Transverse colon (tissue), 4 donors: Measurements from ENCODE around the gene GPR101. TPM values are rescaled to one million over a fixed set of nuclear protein-coding genes. Genes with fewer than 3 reads are reported as not detected.

Source experiments
- DNase-seq: peaks from one replicate; pipeline ENCODE4 v3.0.0-alpha.2; 2019
- H3K27ac ChIP-seq, 4 donors: fragments of 200-600 bp; sonication (generic); 2 replicates each; pipeline ENCODE4 v1.5.1; 2016 to 2018; ENCODE audit warnings: inconsistent platforms in 4 of 4
- H3K27me3 ChIP-seq: fragments of 200-600 bp; sonication (generic); 2 replicates; pipeline ENCODE4 v1.5.1; 2017; ENCODE audit warnings: inconsistent platforms
- H3K36me3 ChIP-seq, 4 donors: fragments of 200-600 bp; sonication (generic); 2 replicates each; pipeline ENCODE4 v1.5.1; 2017 to 2019; ENCODE audit warnings: inconsistent platforms in 4 of 4
- H3K4me1 ChIP-seq, 4 donors: fragments of 200-600 bp; sonication (generic); 2 replicates each; pipeline ENCODE4 v1.5.1; 2017 to 2020; ENCODE audit warnings: inconsistent platforms in 4 of 4
- H3K4me3 ChIP-seq, 4 donors: fragments of 200-600 bp; sonication (generic); 1 replicate in 1 of 4; 2 replicates in 3 of 4; pipeline versions ENCODE4 v1.5.1 to v1.6.1; 2017 to 2019; ENCODE audit warnings: inconsistent platforms in 4 of 4
- H3K9me3 ChIP-seq, 2 donors: fragments of 200-600 bp; sonication (generic); 2 replicates each; pipeline ENCODE4 v1.5.1; 2017 to 2019; ENCODE audit warnings: inconsistent platforms in 2 of 2
- EP300 ChIP-seq: sonication (generic); formaldehyde crosslinking; IDR thresholded peaks from one replicate; pipeline ENCODE4 v1.6.1; 2017; ENCODE audit warnings: antibody characterized with exemption, low read depth
- POLR2A ChIP-seq: fragments of 450-650 bp; IDR thresholded peaks from one replicate; pipeline ENCODE4 v1.6.1; 2016; ENCODE audit warnings: antibody characterized with exemption, mild to moderate bottlenecking, moderate library complexity
- POLR2AphosphoS5 ChIP-seq, 3 donors: sonication (generic); formaldehyde crosslinking; IDR thresholded peaks; one replicate each; pipeline ENCODE4 v1.6.1; 2016; ENCODE audit warnings: antibody characterized with exemption in 3 of 3
- WGBS, 2 donors: methylation state at CpG; one replicate each; pipeline ENCODE4 v1.1.5; 2018; ENCODE audit warnings: low coverage in 1 of 2; 5-methylcytosine and 5-hydroxymethylcytosine counted together
- in situ Hi-C, 4 donors: fragments of 200-750 bp; cut with MboI; loops; one replicate each; pipeline versions ENCODE4 v1.15.0 to v1.15.1; 2017; ENCODE audit warnings: low sequenced_read_pairs in 3 of 4, low pct_ligation_motif_present in 1 of 4, low pct_unique_long_range_greater_than_20kb in 1 of 4
- intact Hi-C: fragments of 100-400 bp; cut with DNase I; formaldehyde crosslinking; loops from one replicate; pipeline ENCODE4 v1.15.1; 2023; ENCODE audit warnings: low total_unique reads
- total RNA-seq, 4 donors: library from RNA; depleted of rRNA; stranded (reverse); fragments of >200 nt; gene quantifications; one replicate each; pipeline ENCODE4 v1.1.0, GENCODE V29; 2016
- TF ChIP-seq, protein P1 (sequence below), 5 experiments: fragments of 200-600 bp in 3 of 5; fragments of 450-650 bp in 2 of 5; sonication (generic) in 3 of 5; IDR thresholded peaks; 1 replicate in 2 of 5; 2 replicates in 3 of 5; pipeline ENCODE4 v1.5.1; 2016 to 2017; ENCODE audit warnings: antibody characterized with exemption in 5 of 5, inconsistent platforms in 3 of 5, mild to moderate bottlenecking in 2 of 5, moderate library complexity in 1 of 5

GPR101 gene
- total RNA-seq, 4 donors from 2014 or later: not detected

- Histone ChIP-seq H3K36me3 (no peaks in the 10 kb centered on the region), H3K27ac (no peak overlapping the region), H3K27me3 (no peaks in the 10 kb centered on the region), H3K4me3 (no peak overlapping the region), H3K9me3 (no peaks in the 10 kb centered on the region), H3K4me1 (no peaks in the 10 kb centered on the region)
- TF ChIP-seq POLR2A (no peak), EP300 (no peak), POLR2AphosphoS5 (IDR thresholded peaks at IDR 0.05) (no peak)
- TF ChIP-seq, protein P1, sequence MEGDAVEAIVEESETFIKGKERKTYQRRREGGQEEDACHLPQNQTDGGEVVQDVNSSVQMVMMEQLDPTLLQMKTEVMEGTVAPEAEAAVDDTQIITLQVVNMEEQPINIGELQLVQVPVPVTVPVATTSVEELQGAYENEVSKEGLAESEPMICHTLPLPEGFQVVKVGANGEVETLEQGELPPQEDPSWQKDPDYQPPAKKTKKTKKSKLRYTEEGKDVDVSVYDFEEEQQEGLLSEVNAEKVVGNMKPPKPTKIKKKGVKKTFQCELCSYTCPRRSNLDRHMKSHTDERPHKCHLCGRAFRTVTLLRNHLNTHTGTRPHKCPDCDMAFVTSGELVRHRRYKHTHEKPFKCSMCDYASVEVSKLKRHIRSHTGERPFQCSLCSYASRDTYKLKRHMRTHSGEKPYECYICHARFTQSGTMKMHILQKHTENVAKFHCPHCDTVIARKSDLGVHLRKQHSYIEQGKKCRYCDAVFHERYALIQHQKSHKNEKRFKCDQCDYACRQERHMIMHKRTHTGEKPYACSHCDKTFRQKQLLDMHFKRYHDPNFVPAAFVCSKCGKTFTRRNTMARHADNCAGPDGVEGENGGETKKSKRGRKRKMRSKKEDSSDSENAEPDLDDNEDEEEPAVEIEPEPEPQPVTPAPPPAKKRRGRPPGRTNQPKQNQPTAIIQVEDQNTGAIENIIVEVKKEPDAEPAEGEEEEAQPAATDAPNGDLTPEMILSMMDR (IDR thresholded peaks at IDR 0.05): no peak
- intact Hi-C loops (no loop called here), in situ Hi-C loops (loop anchor here in 1 of 4 donors (10.0 kb wide), 1 partner anchor 87 kb away; no protein-coding TSS in a partner anchor)
- no peak for DNase-seq
- WGBS, 2 donors: 72 to 100% methylated on average over 1 to 3 of the region's 3 CpGs
These were observed 7.5 kb upstream of the GPR101 start for GRCh38 chrX:137041329-137041728.

GRCh38 chrX:137040113-137040794 is 6.5 kb upstream of the GPR101 start:
- Histone ChIP-seq H3K27me3 (peaks cover 7% of the 10 kb centered on the region), H3K9me3 (no peaks in the 10 kb centered on the region), H3K4me3 (no peak overlapping the region), H3K36me3 (no peaks in the 10 kb centered on the region), H3K27ac (no peak overlapping the region), H3K4me1 (no peaks in the 10 kb centered on the region)
- no peak for DNase-seq
- WGBS, 2 donors: 80 to 82% methylated on average over 3 to 14 of the region's 14 CpGs
- intact Hi-C loops (no loop called here), in situ Hi-C loops (loop anchor here in 1 of 4 donors (10.0 kb wide), 1 partner anchor 85 kb away; no protein-coding TSS in a partner anchor)
- TF ChIP-seq, protein P1 (IDR thresholded peaks at IDR 0.05): no peak
- TF ChIP-seq POLR2AphosphoS5 (IDR thresholded peaks at IDR 0.05): no peak
- no peak for TF ChIP-seq POLR2A
- no peak for TF ChIP-seq EP300

GRCh38 chrX:137034508-137034872 is 695 bp upstream of the GPR101 start:
- intact Hi-C loops (no loop called here), in situ Hi-C loops (no loop called here)
- Histone ChIP-seq H3K27ac (no peak overlapping the region), H3K9me3 (no peaks in the 10 kb centered on the region), H3K4me1 (peaks cover 0 to 5% (median 0%) of the 10 kb centered on the region in 4 donors), H3K4me3 (no peak overlapping the region), H3K36me3 (no peaks in the 10 kb centered on the region), H3K27me3 (peaks cover 57% of the 10 kb centered on the region)
- DNase-seq: no peak
- WGBS, 2 donors: 0 to 25% methylated on average over 2 to 3 of the region's 3 CpGs
- no peak for TF ChIP-seq POLR2AphosphoS5 (IDR thresholded peaks at IDR 0.05)
- no peak for TF ChIP-seq POLR2A
- TF ChIP-seq, protein P1 (IDR thresholded peaks at IDR 0.05): no peak
- no peak for TF ChIP-seq EP300

- 17 to 43% methylated on average over 1 to 34 of the region's 34 CpGs for WGBS, 2 donors
- in situ Hi-C loops: no loop called here
- no peak for DNase-seq
- Histone ChIP-seq H3K27ac (no peak overlapping the region), H3K4me1 (peaks cover 0 to 5% (median 0%) of the 10 kb centered on the region in 4 donors), H3K4me3 (no peak overlapping the region), H3K27me3 (peaks cover 57% of the 10 kb centered on the region), H3K36me3 (no peaks in the 10 kb centered on the region), H3K9me3 (no peaks in the 10 kb centered on the region)
- no peak for TF ChIP-seq EP300
- TF ChIP-seq POLR2A: no peak
- TF ChIP-seq, protein P1 (IDR thresholded peaks at IDR 0.05): no peak
- TF ChIP-seq POLR2AphosphoS5 (IDR thresholded peaks at IDR 0.05): no peak
- intact Hi-C loops: no loop called here
These were observed 688 bp downstream of the GPR101 start for GRCh38 chrX:137032841-137033773.
